Activated CD8-positive, alpha-beta T cell treated with anti-CD3 and anti-CD28 coated beads for 36 hours (primary cell): ENCODE measurements around the gene PANK4. TPM values are rescaled to one million over a fixed set of nuclear protein-coding genes. Genes with fewer than 3 reads are reported as not detected.

Experiments used
- ATAC-seq: fragments of 200-7000 bp; cut with Tn5 transposase; one replicate; pipeline ENCODE4 v1.10.0; 2021; ENCODE audit warnings: mild to moderate bottlenecking, moderate library complexity
- CTCF ChIA-PET: fragments of 350-600 bp; sonication (Branson Sonifier 250); formaldehyde crosslinking; loops from one replicate; lab custom pipeline; 2021; ENCODE audit warnings: antibody characterized with exemption; lab: Charles Lee
- POLR2A ChIA-PET: fragments of 350-600 bp; sonication (Branson Sonifier 250); formaldehyde crosslinking; loops from one replicate; lab custom pipeline; 2021; ENCODE audit warnings: antibody characterized with exemption; lab: Charles Lee
- DNase-seq: peaks from one replicate; pipeline ENCODE4 v3.0.0-alpha.2; 2020
- H3K27ac Mint-ChIP-seq: one replicate; pipeline ENCODE4 v1.8.0; 2021; ENCODE audit warnings: mild to moderate bottlenecking, mixed read lengths
- H3K27me3 Mint-ChIP-seq: one replicate; pipeline ENCODE4 v1.8.0; 2021; ENCODE audit warnings: mixed read lengths
- H3K36me3 Mint-ChIP-seq: one replicate; pipeline ENCODE4 v1.8.0; 2021; ENCODE audit warnings: low read depth, mixed read lengths
- H3K4me1 Mint-ChIP-seq: one replicate; pipeline ENCODE4 v1.8.0; 2021; ENCODE audit warnings: low read depth, mixed read lengths
- H3K4me3 Mint-ChIP-seq: one replicate; pipeline ENCODE4 v1.8.0; 2021; ENCODE audit warnings: mild to moderate bottlenecking, moderate library complexity, mixed read lengths
- H3K9me3 Mint-ChIP-seq: one replicate; pipeline ENCODE4 v1.8.0; 2021; ENCODE audit warnings: mixed read lengths
- intact Hi-C: fragments of 100-400 bp; cut with micrococcal nuclease; formaldehyde crosslinking; loops from one replicate; pipeline ENCODE4 v1.10.0; 2022
- total RNA-seq, 2 experiments: library from RNA; stranded (reverse); gene quantifications; one replicate each; pipeline ENCODE4 v1.2.3, GENCODE V29; 2021
- TF ChIP-seq, protein P1 (sequence below): fragments of 200-600 bp; IDR thresholded peaks from one replicate; pipeline ENCODE4 v1.8.0; 2022; ENCODE audit warnings: antibody characterized with exemption, mild to moderate bottlenecking

PANK4 gene
- total RNA-seq, 2 experiments from 2014 or later: 39.0 to 40.6 TPM

DNA sequence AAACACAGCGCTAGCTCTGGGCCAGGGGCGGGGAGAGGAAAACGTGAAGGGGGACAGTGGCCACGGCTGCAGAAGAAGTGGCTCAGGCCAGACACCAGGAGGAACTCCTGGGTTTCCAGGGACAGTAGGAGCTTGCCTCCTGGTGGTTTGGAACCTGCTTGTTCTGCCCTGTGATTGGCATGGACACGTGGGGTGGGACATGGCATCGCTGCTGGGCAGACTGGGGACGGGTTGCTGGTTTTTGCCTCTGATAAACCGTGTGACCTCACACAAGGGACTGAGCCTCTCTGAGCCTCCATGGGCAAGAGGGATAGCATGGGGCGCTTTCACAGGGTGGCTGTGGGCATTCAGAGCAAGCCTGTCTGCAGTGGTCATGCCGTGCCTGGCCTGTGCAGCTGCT is 57.9 kb downstream of the PANK4 start:
- no peaks in the 10 kb centered on the region for H3K36me3 Mint-ChIP-seq
- DNase-seq (no peak), ATAC-seq (no peak)
- no peaks in the 10 kb centered on the region for H3K27me3 Mint-ChIP-seq
- CTCF ChIA-PET: interaction anchor here (0.9 kb wide), 1 partner anchor 9 kb away, joined by 3 read pairs; no protein-coding TSS in a partner anchor
- H3K27ac Mint-ChIP-seq: no peak overlapping the region
- POLR2A ChIA-PET: interaction anchor here (0.7 kb wide), 1 partner anchor 22 kb away, joined by 3 read pairs; no protein-coding TSS in a partner anchor
- no peak overlapping the region for H3K4me3 Mint-ChIP-seq
- no peaks in the 10 kb centered on the region for H3K4me1 Mint-ChIP-seq
- intact Hi-C loops: no loop called here
- no peaks in the 10 kb centered on the region for H3K9me3 Mint-ChIP-seq
- TF ChIP-seq, protein P1, sequence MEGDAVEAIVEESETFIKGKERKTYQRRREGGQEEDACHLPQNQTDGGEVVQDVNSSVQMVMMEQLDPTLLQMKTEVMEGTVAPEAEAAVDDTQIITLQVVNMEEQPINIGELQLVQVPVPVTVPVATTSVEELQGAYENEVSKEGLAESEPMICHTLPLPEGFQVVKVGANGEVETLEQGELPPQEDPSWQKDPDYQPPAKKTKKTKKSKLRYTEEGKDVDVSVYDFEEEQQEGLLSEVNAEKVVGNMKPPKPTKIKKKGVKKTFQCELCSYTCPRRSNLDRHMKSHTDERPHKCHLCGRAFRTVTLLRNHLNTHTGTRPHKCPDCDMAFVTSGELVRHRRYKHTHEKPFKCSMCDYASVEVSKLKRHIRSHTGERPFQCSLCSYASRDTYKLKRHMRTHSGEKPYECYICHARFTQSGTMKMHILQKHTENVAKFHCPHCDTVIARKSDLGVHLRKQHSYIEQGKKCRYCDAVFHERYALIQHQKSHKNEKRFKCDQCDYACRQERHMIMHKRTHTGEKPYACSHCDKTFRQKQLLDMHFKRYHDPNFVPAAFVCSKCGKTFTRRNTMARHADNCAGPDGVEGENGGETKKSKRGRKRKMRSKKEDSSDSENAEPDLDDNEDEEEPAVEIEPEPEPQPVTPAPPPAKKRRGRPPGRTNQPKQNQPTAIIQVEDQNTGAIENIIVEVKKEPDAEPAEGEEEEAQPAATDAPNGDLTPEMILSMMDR: no peak

DNA sequence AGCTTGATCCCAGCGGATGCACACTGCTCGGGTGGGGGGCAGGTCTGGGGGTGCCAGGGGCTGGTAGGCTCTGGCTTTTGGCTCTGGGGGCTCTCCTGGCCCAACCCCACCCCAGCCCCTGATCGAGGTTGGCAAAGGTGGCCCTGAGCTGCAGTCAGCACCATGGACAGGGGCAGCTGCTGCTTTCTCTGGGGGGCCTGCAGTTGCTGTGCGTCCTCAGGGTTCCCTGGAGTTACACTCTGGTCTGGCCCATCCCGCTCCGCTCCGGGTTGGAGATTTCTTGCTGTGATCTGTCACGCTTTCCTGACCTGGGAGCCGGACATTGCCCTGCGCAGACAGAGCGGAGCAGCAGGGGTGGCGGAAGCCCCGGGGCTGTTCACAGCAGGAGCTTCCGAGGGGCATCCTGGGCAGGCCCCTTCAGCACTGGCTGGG is 58.3 kb downstream of the PANK4 start:
- H3K4me3 Mint-ChIP-seq: no peak overlapping the region
- H3K27ac Mint-ChIP-seq: no peak overlapping the region
- TF ChIP-seq, protein P1: no peak
- ChIA-PET POLR2A (interaction anchor here (0.7 kb wide), 1 partner anchor 22 kb away, joined by 3 read pairs; no protein-coding TSS in a partner anchor), CTCF (interaction anchor here (0.9 kb wide), 1 partner anchor 10 kb away, joined by 3 read pairs; no protein-coding TSS in a partner anchor)
- no peaks in the 10 kb centered on the region for H3K36me3 Mint-ChIP-seq
- no peaks in the 10 kb centered on the region for H3K4me1 Mint-ChIP-seq
- peak; percentile 59 for ATAC-seq
- no peaks in the 10 kb centered on the region for H3K9me3 Mint-ChIP-seq
- intact Hi-C loops: no loop called here
- H3K27me3 Mint-ChIP-seq: no peaks in the 10 kb centered on the region
- DNase-seq: peak; percentile 52

DNA sequence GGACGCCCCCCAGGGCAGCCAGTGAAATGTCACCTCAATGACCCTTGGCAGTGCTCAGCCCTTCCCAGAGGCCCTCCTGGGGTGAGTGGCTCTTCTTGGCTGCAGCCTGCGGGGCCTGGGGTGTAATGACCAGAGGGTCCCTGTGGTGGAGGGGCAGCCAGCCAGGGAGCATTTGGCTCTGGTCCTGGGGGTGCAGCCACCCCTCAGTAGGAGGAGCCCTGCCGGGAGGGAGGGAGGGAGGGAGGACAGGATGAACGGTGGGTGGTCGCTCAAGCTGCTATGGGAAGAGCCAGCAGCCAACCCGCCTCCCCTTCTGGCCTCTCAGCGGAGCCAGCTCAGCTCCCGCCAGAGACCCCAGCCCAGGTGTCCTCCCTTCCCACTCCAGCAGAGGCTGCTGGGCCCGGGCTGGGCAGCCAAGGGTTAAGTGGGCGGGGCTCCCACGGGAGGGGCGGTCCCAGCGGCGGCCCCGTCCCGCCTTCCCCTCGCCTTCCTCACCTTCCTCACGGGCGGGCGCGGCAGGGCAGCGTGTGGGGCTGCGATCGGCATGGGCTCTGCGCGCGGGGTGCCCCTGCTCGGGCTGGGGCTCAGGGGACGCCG is 59.3 kb downstream of the PANK4 start:
- H3K27ac Mint-ChIP-seq: no peak overlapping the region

DNA sequence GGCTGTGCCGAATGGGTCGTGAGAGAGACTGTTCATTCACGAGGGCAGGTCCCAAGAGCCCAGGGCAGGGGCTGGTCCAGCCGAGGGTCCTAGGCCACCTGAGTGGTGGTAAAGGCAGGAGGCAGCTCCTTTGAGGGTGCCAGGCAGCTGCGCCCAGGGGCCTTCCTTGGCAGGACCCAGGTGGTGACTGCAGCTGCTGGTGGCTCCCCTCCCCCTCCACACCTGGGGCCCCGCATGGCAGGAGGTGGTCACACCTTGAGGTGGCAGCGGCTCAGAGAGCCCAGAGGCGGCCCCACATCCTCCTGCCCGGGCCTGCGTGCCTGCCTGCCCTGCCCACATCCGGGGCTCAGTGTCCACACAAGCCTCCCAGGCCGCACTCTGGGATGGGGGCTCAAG is 60.1 kb downstream of the PANK4 start:
- H3K27me3 Mint-ChIP-seq: no peaks in the 10 kb centered on the region
- H3K36me3 Mint-ChIP-seq: no peaks in the 10 kb centered on the region
- CTCF ChIA-PET: no interaction called here
- intact Hi-C loops: no loop called here
- no peaks in the 10 kb centered on the region for H3K9me3 Mint-ChIP-seq
- no peak for ATAC-seq
- no peak overlapping the region for H3K4me3 Mint-ChIP-seq
- no peaks in the 10 kb centered on the region for H3K4me1 Mint-ChIP-seq
- no peak overlapping the region for H3K27ac Mint-ChIP-seq
- DNase-seq: no peak
- TF ChIP-seq, protein P1: no peak
- POLR2A ChIA-PET: no interaction called here

More for the DNA sequence above, 59.3 kb downstream of the PANK4 start:
- no peaks in the 10 kb centered on the region for H3K4me1 Mint-ChIP-seq
- no peaks in the 10 kb centered on the region for H3K9me3 Mint-ChIP-seq
- no peak overlapping the region for H3K4me3 Mint-ChIP-seq
- intact Hi-C loops: no loop called here
- H3K36me3 Mint-ChIP-seq: no peaks in the 10 kb centered on the region
- CTCF ChIA-PET: no interaction called here
- DNase-seq (peak; percentile 17), ATAC-seq (peak; percentile 57)
- TF ChIP-seq, protein P1: no peak
- POLR2A ChIA-PET: interaction anchor here (0.7 kb wide), 1 partner anchor 11 kb away, joined by 3 read pairs; no protein-coding TSS in a partner anchor
- H3K27me3 Mint-ChIP-seq: no peaks in the 10 kb centered on the region

DNA sequence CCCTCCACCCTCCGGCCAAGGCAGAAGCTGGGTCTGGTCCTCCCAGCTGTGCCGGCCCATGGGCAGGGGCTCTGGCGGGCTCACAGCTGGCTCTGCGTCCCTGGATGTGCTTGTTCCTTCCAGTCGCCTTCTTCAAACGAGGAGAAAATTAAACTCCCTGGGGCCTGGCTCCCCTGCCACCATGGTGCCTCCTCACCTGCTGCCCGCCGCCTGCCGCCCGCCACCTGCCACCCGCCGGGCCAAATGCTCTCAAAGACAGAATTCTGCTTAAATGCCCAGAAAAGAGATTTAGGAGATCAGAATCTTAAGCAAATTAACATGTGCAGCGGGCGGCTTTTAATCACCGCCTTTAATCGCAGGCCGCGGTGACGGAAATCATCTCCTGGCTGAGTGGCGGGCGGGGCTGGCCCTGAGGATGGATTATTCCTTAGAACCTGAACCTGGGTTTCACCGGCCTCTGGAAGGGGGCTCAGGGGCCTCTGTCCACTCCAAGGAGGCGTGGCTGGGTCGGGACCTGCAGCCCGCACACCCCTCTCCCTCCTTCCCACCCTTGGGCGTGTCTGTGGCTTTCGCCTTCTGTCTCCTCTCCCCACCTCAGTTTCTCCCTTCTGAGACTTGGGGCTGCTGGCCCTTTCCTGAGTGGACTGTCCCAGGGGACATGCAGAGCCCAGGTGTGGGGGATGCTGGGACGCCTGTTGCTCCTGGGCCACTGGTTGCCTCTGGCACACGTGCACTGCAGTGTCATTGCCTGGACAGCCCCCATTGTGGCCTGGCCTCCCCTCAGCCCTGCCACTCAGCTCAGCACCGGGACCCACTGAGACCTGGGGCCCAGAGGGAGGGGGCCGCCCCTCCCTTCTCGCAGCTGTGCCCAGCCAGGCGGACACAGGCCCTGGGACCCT is 60.8 kb downstream of the PANK4 start:
- no peaks in the 10 kb centered on the region for H3K9me3 Mint-ChIP-seq
- ATAC-seq: no peak
- no peak overlapping the region for H3K27ac Mint-ChIP-seq
- intact Hi-C loops: no loop called here
- TF ChIP-seq, protein P1: no peak
- CTCF ChIA-PET: no interaction called here
- H3K4me1 Mint-ChIP-seq: no peaks in the 10 kb centered on the region
- H3K36me3 Mint-ChIP-seq: no peaks in the 10 kb centered on the region
- POLR2A ChIA-PET: no interaction called here
- DNase-seq: no peak
- no peak overlapping the region for H3K4me3 Mint-ChIP-seq
- H3K27me3 Mint-ChIP-seq: no peaks in the 10 kb centered on the region
